WTC11 (cell line): ENCODE data around the gene TACR1.
"Not testable (repeated sequence)": the region's sequence is repeated elsewhere in the genome, so short reads cannot be mapped to it uniquely, and the experiment has no call there.

ENCODE experiments used
- ATF6 ChIP-seq: sonication (generic); formaldehyde crosslinking; IDR thresholded peaks from 2 replicates; pipeline ENCODE4 v1.8.1; 2023; ENCODE audit warnings: mild to moderate bottlenecking, missing genetic modification reagents
- CDX4 ChIP-seq: fragments of 250-450 bp; sonication (Bioruptor Pico); IDR thresholded peaks from 2 replicates; pipeline ENCODE4 v1.9.0; 2021; ENCODE audit warnings: moderate library complexity, mild to moderate bottlenecking, inconsistent platforms, borderline replicate concordance
- CREB1 ChIP-seq: sonication (generic); formaldehyde crosslinking; IDR thresholded peaks from 2 replicates; pipeline ENCODE4 v1.8.0; 2023; ENCODE audit warnings: mild to moderate bottlenecking, missing genetic modification reagents
- CTCF ChIP-seq: fragments of 200-600 bp; IDR thresholded peaks from 2 replicates; pipeline ENCODE4 v1.8.0; 2022; ENCODE audit warnings: antibody characterized with exemption
- ELF4 ChIP-seq: sonication (generic); formaldehyde crosslinking; IDR thresholded peaks from 2 replicates; pipeline ENCODE4 v1.8.1; 2022; ENCODE audit warnings: low read depth, mild to moderate bottlenecking, moderate library complexity, missing genetic modification reagents
- FOXJ3 ChIP-seq: sonication (generic); formaldehyde crosslinking; IDR thresholded peaks from 2 replicates; pipeline ENCODE4 v1.9.0; 2021; ENCODE audit warnings: missing genetic modification reagents, mild to moderate bottlenecking, borderline replicate concordance
- JUN ChIP-seq: sonication (generic); formaldehyde crosslinking; IDR thresholded peaks from 2 replicates; pipeline ENCODE4 v1.8.0; 2023; ENCODE audit warnings: mild to moderate bottlenecking, missing genetic modification reagents
- MXD4 ChIP-seq: fragments of 250-450 bp; sonication (Bioruptor Pico); IDR thresholded peaks from 2 replicates; pipeline ENCODE4 v1.8.0; 2021; ENCODE audit warnings: mild to moderate bottlenecking, moderate library complexity, borderline replicate concordance
- MYBL2 ChIP-seq: sonication (generic); formaldehyde crosslinking; IDR thresholded peaks from 2 replicates; pipeline ENCODE4 v1.8.1; 2023; ENCODE audit warnings: mild to moderate bottlenecking, moderate library complexity, missing genetic modification reagents
- NR1H2 ChIP-seq: sonication (generic); formaldehyde crosslinking; IDR thresholded peaks from 2 replicates; pipeline ENCODE4 v1.9.0; 2021; ENCODE audit warnings: mild to moderate bottlenecking, moderate library complexity, missing genetic modification reagents
- NR2C2 ChIP-seq: sonication (generic); formaldehyde crosslinking; IDR thresholded peaks from 2 replicates; pipeline ENCODE4 v1.8.0; 2022; ENCODE audit warnings: mild to moderate bottlenecking, missing genetic modification reagents
- RELA ChIP-seq: sonication (generic); formaldehyde crosslinking; IDR thresholded peaks from 2 replicates; pipeline ENCODE4 v1.8.1; 2022; ENCODE audit warnings: missing genetic modification reagents, mild to moderate bottlenecking, borderline replicate concordance
- TCF7 ChIP-seq: sonication (generic); formaldehyde crosslinking; IDR thresholded peaks from 2 replicates; pipeline ENCODE4 v1.8.0; 2022; ENCODE audit warnings: mild to moderate bottlenecking, low read depth, missing genetic modification reagents, moderate library complexity
- ZNF512 ChIP-seq: sonication (generic); formaldehyde crosslinking; IDR thresholded peaks from 2 replicates; pipeline ENCODE4 v1.8.1; 2022; ENCODE audit warnings: missing genetic modification reagents, borderline replicate concordance

GRCh38 chr2:75219213-75219612 lies 19.9 kb upstream of the TACR1 start:
- TF ChIP-seq CREB1 (CRISPR knock-in tag); CTCF; RELA (CRISPR knock-in tag); NR2C2 (CRISPR knock-in tag); ATF6 (CRISPR knock-in tag); ZNF512 (CRISPR knock-in tag); ELF4 (CRISPR knock-in tag); CDX4 (CRISPR knock-in tag); MYBL2 (CRISPR knock-in tag); MXD4 (CRISPR knock-in tag); JUN (CRISPR knock-in tag); FOXJ3 (CRISPR knock-in tag); TCF7 (CRISPR knock-in tag); NR1H2 (CRISPR knock-in tag): not testable (repeated sequence)
